Muscle of leg (tissue), 11 donors: ENCODE data around the gene INO80E. TPM values are rescaled to one million over a fixed set of nuclear protein-coding genes. Genes with fewer than 3 reads are reported as not detected.

Experiments
- DNase-seq: peaks from one replicate; pipeline ENCODE4 v3.0.0; 2013
- H3K27ac ChIP-seq: one replicate; pipeline ENCODE4 v1.5.1; 2013; ENCODE audit warnings: mild to moderate bottlenecking, low read length, control low read depth
- H3K27me3 ChIP-seq: one replicate; pipeline ENCODE4 v1.6.1; 2013; ENCODE audit warnings: low read length; ENCODE audit not compliant: control insufficient read depth, insufficient read depth
- H3K36me3 ChIP-seq: one replicate; pipeline ENCODE4 v1.6.1; 2013; ENCODE audit warnings: low read length; ENCODE audit not compliant: control insufficient read depth, insufficient read depth
- H3K4me1 ChIP-seq: one replicate; pipeline ENCODE4 v1.6.1; 2013; ENCODE audit warnings: low read length; ENCODE audit not compliant: control insufficient read depth, insufficient read depth
- H3K4me3 ChIP-seq: one replicate; pipeline ENCODE4 v1.5.1; 2013; ENCODE audit warnings: low read length, control low read depth
- H3K9me3 ChIP-seq: replicated peaks from 2 replicates; pipeline ENCODE4 v1.6.1; 2013; ENCODE audit warnings: low read depth, low read length; ENCODE audit not compliant: control insufficient read depth
- WGBS: methylation state at CpG from one replicate; pipeline ENCODE4 v1.1.5; 2013; ENCODE audit warnings: missing lambda C conversion rate; ENCODE audit not compliant: insufficient coverage; 5-methylcytosine and 5-hydroxymethylcytosine counted together
- polyA plus RNA-seq, 8 donors: library from polyadenylated mRNA; unstranded; fragments of 120-200 nt; gene quantifications; one replicate each; pipeline versions ENCODE4 v1.2.1 to v1.2.3, GENCODE V29; 2013; ENCODE audit warnings: inconsistent platforms in 1 of 8, low replicate concordance in 1 of 8; ENCODE audit not compliant: insufficient read length in 8 of 8, insufficient read depth in 1 of 8
- total RNA-seq: library from RNA; stranded (reverse); fragments of 120-200 nt; gene quantifications from one replicate; pipeline ENCODE4 v1.2.4, GENCODE V29; 2013

INO80E gene
- total and polyA plus RNA-seq, 9 donors = 29.5 to 41.8 (median 36.3) TPM

DNA sequence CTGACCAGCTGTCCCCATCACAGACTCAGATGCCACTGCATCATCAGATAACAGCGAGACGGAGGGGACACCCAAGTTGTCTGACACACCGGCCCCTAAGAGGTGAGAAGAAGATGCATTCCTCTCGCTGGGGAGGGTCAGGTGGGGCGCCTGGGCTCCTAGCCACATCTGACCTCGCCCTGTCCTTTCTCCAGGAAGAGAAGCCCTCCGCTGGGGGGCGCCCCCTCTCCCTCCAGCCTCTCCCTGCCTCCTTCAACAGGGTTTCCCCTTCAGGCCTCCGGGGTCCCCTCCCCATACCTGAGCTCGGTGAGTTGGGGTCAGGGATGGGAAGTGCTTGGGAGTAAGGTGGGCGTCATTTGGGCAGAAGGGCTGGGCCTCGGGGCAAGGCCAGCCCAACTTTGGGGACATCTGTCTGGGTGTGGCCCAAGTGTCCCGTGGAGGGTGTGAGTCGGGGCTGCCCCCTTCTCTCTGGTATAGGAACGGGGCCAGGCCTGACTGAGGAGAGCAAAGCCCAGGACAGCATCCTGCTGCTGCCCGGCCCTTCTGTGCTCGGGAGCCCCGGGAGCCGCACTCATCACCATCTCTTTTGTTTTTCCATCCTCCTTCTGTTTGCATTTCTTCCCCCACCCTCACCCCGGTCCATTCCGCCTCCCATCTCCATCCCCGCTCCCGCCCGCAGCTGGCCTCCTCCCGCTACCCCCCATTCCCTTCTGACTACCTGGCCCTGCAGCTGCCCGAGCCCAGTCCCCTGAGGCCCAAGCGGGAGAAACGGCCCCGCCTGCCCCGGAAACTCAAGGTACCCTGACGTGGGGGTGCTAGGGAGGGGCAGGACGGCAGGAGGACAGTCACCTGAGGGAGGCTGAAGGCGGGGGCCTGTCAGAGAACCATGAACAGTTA is 4.9 kb downstream of the INO80E start:
- no peak for DNase-seq
- no peak overlapping the region for H3K4me3 ChIP-seq

DNA sequence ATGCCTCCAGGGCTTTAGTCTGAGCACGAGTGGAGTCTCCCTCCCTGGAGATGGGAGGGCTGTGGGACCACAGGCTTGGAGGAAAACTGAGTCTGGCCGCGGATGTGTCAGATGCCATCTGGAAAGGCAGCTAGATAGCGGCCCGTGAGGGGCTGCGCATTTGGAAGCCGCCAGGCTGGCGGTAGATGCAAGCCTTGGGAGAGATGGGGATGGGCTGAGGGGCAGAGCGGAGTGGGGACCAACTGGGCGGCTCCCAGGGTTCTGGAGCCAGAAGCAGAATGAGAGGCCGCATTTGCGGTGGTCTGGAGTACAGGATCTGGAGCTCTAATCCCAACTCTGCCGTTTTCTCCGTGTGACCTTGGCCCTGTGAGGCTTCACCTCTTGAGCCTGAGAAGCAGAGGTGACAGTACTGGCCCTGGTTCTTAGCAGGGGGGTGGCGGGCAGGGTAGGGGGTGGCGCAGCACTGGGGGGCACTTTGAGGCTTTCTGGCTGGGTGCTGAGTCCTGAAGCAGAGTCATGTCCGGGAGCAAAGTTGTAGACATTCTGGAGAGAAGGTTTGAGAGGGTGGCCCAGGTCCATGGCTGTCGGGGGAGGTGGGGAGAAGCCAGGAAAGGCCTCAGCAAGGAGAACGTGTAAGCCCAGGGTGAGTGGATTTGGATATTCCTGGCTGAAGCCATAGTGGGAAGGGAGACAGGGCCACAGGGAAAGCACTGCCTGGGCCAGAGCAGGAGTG is 6.7 kb downstream of the INO80E start:
- H3K27ac ChIP-seq = no peak overlapping the region
- H3K27me3 ChIP-seq = no peaks in the 10 kb centered on the region
- 79% methylated on average over 19 of the region's 19 CpGs for WGBS
- no peak overlapping the region for H3K4me3 ChIP-seq
- H3K4me1 ChIP-seq = peaks cover 3% of the 10 kb centered on the region
- H3K36me3 ChIP-seq = peaks cover 49% of the 10 kb centered on the region
- DNase-seq = no peak
- no peaks in the 10 kb centered on the region for H3K9me3 ChIP-seq

More for the DNA sequence above, 4.9 kb downstream of the INO80E start:
- Histone ChIP-seq H3K4me1 (peaks cover 9% of the 10 kb centered on the region), H3K9me3 (no peaks in the 10 kb centered on the region), H3K27me3 (no peaks in the 10 kb centered on the region), H3K36me3 (peaks cover 49% of the 10 kb centered on the region), H3K27ac (no peak overlapping the region)
- 66% methylated on average over 25 of the region's 33 CpGs for WGBS

DNA sequence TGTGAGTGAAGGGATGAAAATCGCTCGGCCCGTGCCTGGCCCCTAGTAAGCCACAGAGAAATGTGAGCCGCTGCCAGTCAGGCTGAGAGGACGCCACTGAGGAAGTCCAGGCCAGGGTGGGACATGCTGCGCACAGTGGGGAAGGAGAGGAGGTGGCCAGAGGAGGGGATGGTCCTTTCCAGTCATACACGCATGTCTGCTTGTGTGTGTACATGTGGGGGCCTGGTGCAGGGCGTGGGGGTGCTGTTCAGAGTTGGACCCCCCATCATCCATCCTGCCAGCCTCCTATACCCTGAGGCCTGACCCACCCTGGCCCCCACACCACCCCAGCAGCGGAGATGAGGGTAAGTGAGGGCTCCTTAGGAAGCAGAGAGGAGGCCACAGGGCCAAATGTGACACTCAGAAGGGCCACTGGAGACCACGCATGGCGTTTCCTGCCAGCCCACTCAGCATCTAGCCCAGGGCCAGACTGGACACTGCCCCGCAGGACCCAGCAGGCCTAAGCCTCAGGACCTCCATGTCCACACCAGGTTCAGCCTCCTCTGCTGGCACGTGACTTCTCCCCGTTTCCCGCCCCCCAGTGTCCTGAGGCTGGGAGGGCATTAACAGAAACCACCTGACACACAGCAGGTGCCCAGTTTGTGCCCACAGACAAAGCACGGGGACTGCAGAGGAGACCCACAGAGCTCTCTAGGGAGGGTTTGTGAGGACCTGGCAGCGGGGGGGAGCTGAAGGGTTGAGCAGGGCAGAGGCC is 7.8 kb downstream of the INO80E start:
- H3K36me3 ChIP-seq = peaks cover 48% of the 10 kb centered on the region
- DNase-seq = no peak
- no peak overlapping the region for H3K4me3 ChIP-seq
- H3K27me3 ChIP-seq = peaks cover 6% of the 10 kb centered on the region
- no peaks in the 10 kb centered on the region for H3K9me3 ChIP-seq
- peaks cover 3% of the 10 kb centered on the region for H3K4me1 ChIP-seq
- 78% methylated on average over 8 of the region's 17 CpGs for WGBS
- no peak overlapping the region for H3K27ac ChIP-seq

DNA sequence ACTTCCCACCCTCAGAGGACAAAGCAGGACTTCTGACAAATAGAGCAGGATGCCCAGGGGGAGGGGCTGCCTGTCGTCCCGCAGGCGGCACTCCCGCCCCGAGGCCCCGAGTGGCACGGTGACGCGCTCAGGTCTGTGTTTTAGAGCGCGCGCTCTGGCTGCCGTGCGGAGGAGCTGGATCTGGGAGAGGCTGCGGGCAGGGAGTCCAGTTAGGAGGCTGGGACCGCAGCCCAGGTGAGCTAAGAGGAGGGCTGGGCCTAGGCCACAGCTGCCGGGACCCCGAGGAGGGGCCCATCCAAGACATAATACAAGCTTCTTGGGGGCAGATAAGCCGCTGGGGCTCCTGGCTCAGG is 8.4 kb downstream of the INO80E start:
- 80% methylated on average over 16 of the region's 19 CpGs for WGBS
- peaks cover 3% of the 10 kb centered on the region for H3K4me1 ChIP-seq
- peaks cover 11% of the 10 kb centered on the region for H3K27me3 ChIP-seq
- H3K4me3 ChIP-seq = no peak overlapping the region
- H3K36me3 ChIP-seq = peaks cover 44% of the 10 kb centered on the region
- H3K9me3 ChIP-seq = no peaks in the 10 kb centered on the region
- no peak for DNase-seq
- no peak overlapping the region for H3K27ac ChIP-seq

DNA sequence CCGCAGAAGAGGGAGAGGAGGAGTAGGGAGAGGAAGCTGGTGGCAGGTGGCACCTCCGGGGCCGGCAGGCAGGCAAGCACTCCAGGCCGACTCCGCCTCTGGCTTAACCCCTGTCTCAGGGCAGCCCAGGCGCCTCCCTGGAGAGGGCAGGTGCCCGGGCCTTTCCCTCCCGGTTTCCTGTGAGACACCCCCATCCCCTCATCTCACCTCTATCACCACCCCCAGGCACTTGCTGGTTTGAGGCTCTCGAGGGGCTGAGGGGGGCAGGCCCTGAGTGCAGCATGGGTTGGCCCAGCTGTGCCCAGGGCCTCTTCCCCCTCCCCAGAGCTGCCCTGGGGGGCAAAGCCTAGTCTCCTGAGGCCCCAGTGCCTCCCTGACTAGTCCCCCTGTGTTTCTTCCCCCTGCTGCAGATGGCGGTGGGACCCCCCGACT is 8.8 kb downstream of the INO80E start:
- H3K27ac ChIP-seq = no peak overlapping the region
- no peaks in the 10 kb centered on the region for H3K9me3 ChIP-seq
- H3K4me1 ChIP-seq = peaks cover 3% of the 10 kb centered on the region
- peaks cover 16% of the 10 kb centered on the region for H3K27me3 ChIP-seq
- DNase-seq = no peak
- H3K4me3 ChIP-seq = no peak overlapping the region
- H3K36me3 ChIP-seq = peaks cover 42% of the 10 kb centered on the region
- 38% methylated on average over 4 of the region's 11 CpGs for WGBS

DNA sequence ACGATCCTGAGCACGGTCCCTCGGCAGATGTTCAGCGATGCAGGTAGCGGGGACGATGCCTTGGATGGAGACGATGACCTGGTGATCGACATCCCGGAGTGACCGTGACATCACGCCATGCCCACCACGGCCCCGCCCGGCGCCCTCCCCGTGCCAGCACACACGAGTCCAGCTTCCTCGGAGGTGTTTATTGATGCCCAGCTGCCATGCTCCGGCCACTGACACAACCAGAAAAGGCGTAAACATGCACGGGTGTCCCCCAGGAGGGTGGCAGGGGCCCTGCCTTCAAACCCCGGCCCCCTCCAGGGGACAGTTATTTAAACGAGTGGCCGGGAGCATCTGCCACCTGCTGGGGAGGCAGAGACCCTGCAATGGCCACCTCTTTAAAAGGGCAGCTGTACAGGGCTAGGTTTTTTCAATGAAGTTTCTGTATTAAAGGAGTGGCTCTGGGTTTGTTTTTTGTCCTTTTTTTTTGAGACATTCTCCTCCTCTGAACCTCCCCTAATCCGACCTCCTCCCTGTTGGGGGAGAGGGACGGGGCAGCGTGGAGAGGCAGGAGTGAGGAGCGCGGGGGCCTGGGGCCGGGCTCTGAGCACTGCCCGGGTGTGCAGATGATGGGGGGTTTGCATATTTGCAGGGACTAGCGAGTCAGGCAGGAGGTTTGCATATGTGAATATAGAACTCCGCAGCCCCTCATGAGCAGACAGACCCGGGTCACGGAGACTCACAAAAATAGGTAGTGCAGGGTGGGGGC is 9.5 kb downstream of the INO80E start:
- Histone ChIP-seq H3K27me3 (peaks cover 23% of the 10 kb centered on the region), H3K36me3 (peaks cover 36% of the 10 kb centered on the region), H3K9me3 (no peaks in the 10 kb centered on the region), H3K4me3 (no peak overlapping the region), H3K4me1 (peaks cover 10% of the 10 kb centered on the region), H3K27ac (no peak overlapping the region)
- DNase-seq = peak; percentile 48
- WGBS = 58% methylated on average over 28 of the region's 35 CpGs

DNA sequence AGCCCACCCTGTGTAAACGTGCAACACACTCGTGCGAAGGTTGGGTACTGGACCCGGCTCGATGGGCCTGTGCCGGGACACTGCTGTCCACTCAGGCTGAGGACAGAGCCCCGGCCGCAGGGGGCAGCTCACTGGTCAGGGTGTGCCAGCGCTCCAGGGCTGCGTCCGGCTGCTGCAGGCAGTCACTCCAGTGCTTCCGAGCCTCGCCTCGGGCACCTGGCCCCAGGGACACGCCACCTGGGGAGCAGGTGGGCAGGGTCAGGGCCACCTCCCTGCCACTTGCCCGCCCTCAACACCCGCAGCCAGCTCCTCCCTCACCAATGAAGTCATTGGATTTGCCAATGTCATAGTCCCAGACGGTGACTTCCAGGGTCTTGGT is 10.0 kb downstream of the INO80E start:
- peaks cover 14% of the 10 kb centered on the region for H3K4me1 ChIP-seq
- peaks cover 27% of the 10 kb centered on the region for H3K27me3 ChIP-seq
- H3K27ac ChIP-seq = no peak overlapping the region
- H3K9me3 ChIP-seq = no peaks in the 10 kb centered on the region
- no peak overlapping the region for H3K4me3 ChIP-seq
- 83% methylated on average over 18 of the region's 18 CpGs for WGBS
- no peak for DNase-seq
- peaks cover 31% of the 10 kb centered on the region for H3K36me3 ChIP-seq

DNA sequence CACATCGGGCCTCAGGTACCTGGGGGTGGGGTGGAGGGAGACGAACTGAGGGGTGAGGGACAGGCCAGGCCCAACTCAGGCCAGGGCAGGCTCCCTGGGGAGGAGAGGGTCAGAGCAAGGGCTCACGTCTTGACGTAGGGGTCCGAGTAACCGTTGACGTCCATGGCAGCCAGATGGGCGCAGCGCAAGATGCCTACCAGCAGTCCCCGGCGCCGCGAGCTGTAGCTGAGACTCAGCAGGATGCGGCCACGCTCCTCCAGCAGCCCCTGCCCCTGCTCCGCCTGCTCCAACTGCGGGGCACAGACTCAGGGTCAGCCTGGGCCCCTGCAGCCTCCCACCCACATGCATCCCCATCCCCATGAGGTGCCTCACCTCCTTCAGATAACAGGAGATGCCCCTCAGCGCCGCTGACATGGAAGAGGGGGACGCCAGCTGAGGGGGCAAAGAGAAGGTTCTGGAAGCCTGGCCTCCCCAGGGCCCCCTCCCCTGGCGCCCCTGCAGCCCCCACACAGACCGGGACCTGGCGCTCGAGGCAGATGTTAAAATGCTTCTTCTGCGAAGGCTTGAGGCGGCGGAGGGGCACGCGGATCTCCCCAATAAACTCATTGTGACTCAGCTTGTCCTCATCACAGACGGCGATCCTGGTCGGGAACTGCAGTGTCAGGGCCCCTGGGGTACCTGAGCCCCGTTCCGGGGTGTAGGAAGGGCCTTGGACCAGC is 10.8 kb downstream of the INO80E start:
- no peaks in the 10 kb centered on the region for H3K9me3 ChIP-seq
- H3K27ac ChIP-seq = no peak overlapping the region
- H3K27me3 ChIP-seq = peaks cover 33% of the 10 kb centered on the region
- DNase-seq = no peak
- peaks cover 18% of the 10 kb centered on the region for H3K4me1 ChIP-seq
- no peak overlapping the region for H3K4me3 ChIP-seq
- peaks cover 25% of the 10 kb centered on the region for H3K36me3 ChIP-seq
- WGBS = 80% methylated on average over 24 of the region's 34 CpGs

DNA sequence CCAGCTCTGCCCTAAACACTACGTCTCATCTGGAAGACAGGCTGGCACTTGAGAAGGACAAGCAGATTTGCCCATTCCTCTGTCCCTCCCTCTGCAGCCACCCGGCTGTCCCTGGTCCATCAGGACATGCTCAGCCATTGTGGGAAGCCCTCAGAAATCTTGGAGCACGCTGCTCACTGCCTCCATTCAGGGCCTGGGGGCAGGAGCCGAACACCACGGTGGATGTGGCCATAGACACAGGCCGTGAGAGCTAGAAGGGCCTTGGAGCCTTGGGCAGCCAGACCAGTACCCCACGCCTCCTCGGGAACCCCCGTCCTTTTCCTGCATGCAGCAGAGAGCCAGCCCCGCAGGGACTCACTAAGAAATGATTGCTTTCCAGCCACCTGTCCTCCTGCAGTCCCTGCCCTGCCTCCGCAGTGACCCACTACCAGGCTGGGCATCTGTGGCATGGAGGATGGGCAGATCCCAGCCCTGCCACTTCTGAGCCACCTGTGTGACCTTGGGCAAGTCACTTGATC is 11.4 kb downstream of the INO80E start:
- Histone ChIP-seq H3K27ac (no peak overlapping the region), H3K9me3 (no peaks in the 10 kb centered on the region), H3K4me3 (no peak overlapping the region), H3K27me3 (peaks cover 39% of the 10 kb centered on the region), H3K36me3 (peaks cover 19% of the 10 kb centered on the region), H3K4me1 (peaks cover 18% of the 10 kb centered on the region)
- 70% methylated on average over 10 of the region's 11 CpGs for WGBS
- DNase-seq = no peak
